ENCODE measurements around the gene HTT.

- TF ChIP-seq, protein P1, sequence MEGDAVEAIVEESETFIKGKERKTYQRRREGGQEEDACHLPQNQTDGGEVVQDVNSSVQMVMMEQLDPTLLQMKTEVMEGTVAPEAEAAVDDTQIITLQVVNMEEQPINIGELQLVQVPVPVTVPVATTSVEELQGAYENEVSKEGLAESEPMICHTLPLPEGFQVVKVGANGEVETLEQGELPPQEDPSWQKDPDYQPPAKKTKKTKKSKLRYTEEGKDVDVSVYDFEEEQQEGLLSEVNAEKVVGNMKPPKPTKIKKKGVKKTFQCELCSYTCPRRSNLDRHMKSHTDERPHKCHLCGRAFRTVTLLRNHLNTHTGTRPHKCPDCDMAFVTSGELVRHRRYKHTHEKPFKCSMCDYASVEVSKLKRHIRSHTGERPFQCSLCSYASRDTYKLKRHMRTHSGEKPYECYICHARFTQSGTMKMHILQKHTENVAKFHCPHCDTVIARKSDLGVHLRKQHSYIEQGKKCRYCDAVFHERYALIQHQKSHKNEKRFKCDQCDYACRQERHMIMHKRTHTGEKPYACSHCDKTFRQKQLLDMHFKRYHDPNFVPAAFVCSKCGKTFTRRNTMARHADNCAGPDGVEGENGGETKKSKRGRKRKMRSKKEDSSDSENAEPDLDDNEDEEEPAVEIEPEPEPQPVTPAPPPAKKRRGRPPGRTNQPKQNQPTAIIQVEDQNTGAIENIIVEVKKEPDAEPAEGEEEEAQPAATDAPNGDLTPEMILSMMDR (IDR thresholded peaks at IDR 0.05): no peak
- TF ChIP-seq POLR2AphosphoS5 (IDR thresholded peaks at IDR 0.05) (no peak), POLR2A (IDR thresholded peaks at IDR 0.05) (no peak), EP300 (IDR thresholded peaks at IDR 0.05) (no peak)
Observed at GRCh38 chr4:3197366-3198105, 123.1 kb downstream of the HTT start.

Data from suprapubic skin (tissue), 4 donors.